RPMI7951 (cell line): ENCODE measurements around the gene AKR1E2. TPM values are rescaled to one million over a fixed set of nuclear protein-coding genes. Genes with fewer than 3 reads are reported as not detected.

ENCODE experiments used
- DNase-seq: peaks from one replicate; pipeline ENCODE4 v3.0.0-alpha.2; 2012; ENCODE audit warnings: low read depth
- total RNA-seq: library from RNA; depleted of rRNA; stranded (reverse); fragments of >200 nt; shearing (Covaris generic); gene quantifications from 2 replicates; pipeline ENCODE4 v1.2.3, GENCODE V29; 2014

AKR1E2 gene
- total RNA-seq, 1 experiment from 2014 or later: 21.1 TPM

- peak; percentile 15 for DNase-seq
Measured at GRCh38 chr10:4813496-4813895, 12.5 kb upstream of the AKR1E2 start.

DNA sequence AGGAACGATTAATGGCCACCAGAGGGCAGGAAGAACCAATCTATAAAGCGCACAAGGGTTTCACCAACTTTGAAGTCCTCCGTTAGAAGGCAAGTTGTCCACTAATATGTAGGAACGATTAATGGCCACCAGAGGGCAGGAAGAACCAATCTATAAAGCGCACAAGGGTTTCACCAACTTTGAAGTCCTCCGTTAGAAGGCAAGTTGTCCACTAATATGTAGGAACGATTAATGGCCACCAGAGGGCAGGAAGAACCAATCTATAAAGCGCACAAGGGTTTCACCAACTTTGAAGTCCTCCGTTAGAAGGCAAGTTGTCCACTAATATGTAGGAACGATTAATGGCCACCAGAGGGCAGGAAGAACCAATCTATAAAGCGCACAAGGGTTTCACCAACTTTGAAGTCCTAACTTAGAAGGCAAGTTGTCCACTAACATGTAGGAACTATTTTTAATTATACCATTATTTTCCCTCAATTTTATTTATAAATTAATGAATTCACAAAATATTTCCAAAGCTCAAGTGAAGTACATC lies 10.3 kb upstream of the AKR1E2 start:
- peak; percentile 34 for DNase-seq

GRCh38 chr10:4816966-4817365 lies 9.0 kb upstream of the AKR1E2 start:
- no peak for DNase-seq

DNA sequence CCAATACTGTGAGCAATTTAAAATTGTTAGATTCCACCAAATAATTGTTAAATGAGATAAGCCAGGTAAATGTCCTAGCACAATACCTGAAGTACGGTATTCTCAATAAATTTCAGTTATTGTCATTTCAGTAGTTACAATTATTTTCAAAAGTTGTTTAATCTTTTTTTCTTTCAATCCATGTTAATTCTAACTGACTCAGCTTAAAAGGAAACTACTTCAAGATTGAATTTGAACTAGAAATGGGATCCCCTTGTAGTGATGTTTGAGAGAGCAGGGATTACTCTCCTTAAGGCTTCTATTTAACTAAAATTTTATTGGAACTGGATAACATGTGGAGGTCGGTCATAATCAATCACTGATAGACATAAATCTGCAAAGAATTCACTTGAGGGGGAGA lies 6.9 kb upstream of the AKR1E2 start:
- DNase-seq: no peak

- no peak for DNase-seq
Measured at GRCh38 chr10:4819707-4820106, 6.3 kb upstream of the AKR1E2 start.

DNA sequence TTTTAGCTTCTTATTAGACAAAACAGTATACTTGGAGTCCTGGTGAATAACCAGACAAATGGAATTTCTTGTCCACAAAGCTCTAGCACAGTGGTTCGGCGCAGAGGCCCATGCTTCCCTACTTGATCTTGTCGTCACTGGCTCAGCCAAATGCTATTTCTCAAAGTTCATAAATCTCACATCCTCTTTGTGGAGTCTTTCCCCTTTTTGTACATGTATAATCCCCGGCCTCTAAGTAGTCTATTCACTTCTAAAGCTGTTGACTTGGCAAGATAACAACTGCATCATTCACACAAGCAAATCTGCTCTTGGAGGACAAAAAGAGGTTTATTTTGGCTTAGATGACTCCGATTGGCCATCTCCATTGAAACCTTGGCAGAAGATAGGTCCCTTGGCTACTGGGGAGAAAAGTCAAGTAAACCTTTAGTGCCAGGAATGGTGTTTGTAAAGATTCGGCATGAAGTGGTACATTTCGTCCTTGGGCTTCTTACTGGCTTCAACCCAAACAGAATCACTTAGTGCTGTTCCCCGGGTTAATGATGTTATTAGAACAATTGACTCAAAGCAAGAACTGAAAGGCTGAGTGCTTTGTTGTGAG lies 5.1 kb upstream of the AKR1E2 start:
- peak; percentile 36 for DNase-seq

DNA sequence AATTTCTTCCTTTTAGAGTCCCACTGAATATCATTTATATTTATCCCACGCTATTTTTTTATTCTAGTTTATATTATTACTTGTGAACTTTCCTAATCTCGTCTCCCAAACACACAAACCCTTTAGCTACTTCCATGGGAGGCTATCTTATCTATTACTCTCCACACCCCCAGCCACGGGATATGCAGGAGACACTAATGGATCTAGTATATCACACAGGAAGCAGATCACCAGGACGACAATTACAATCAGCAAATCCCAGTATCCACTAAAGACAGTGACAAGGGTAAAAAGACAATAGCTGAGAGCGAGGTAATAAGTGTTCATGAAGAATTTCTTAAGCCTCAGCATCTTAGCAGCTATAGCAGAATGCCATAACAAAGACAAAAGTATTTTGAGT lies 3.8 kb upstream of the AKR1E2 start:
- no peak for DNase-seq

- DNase-seq: no peak
Measured at GRCh38 chr10:4824791-4825310, 1.2 kb upstream of the AKR1E2 start.

DNA sequence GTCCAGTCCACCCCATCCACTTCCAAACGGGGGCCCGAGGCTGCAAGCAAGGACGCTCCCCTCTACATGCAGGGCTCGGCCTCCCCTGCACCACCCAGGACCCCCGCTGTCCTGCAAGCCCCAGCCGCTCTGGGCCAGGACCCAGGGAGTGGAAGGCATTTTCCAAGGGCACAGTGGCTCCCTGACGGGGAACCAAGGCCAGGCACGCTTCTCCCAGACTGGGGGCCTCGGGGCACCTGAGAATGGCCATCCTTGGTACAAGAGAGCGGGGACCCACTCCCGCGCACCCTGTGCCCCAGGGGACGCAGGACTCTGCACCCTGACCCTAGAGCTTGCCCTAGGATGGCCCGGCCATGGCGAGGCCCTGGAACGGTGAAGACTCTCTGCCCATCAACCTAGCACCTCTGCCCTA lies 545 bp upstream of the AKR1E2 start:
- DNase-seq: no peak

- DNase-seq: no peak
Measured at GRCh38 chr10:4826792-4827324, 851 bp downstream of the AKR1E2 start.

DNA sequence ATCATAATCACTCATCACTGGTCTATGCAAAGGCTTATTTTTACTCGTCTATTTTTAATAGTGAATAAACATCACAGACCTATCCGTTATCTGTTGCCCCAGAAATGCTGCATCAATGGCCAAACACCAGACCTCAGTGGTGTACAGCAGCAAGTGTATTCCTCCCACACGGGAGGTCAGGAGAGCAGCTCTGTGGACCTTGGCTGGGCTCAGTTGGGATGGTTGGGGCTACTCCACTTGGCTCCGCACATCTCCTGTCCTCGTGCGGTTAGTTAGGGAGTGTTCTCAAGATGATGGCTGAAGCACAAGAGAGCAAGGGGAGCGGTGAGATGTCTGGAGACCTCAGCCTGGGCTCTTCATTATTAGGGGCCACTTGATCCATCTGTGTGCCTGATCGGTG lies 2.0 kb downstream of the AKR1E2 start:
- DNase-seq: no peak

DNA sequence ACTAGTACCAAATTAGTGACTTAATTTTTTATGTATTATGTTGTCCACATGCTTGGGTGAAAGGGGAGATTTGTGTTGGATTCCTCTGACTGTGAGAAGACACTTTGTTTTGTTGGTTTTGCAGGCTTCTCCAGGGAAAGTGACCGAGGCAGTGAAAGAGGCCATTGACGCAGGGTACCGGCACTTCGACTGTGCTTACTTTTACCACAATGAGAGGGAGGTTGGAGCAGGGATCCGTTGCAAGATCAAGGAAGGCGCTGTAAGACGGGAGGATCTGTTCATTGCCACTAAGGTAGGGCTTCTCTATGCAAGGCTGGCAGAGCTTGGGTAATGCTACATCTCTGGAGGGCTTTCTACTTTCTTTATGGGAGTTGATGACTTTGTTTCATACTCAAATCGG lies 4.5 kb downstream of the AKR1E2 start:
- DNase-seq: no peak

DNA sequence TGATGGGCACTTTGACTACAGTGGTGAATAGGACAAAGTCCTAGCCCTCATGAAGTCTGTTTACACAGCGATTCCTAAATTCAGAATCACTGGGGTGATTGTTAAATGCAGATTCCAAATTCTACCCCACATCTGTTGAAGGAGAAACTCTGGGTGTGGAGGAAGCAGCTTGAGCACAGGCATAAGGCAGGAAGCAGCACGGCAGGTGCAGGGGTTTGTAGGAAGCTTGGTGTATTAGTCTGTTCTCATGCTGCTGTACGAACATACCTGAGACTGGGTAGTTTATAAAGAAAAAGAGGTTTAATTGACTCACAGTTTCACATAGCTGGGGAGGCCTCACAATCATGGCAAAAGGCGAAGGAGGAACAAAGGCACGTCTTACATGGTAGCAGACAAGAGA lies 5.1 kb downstream of the AKR1E2 start:
- no peak for DNase-seq

- no peak for DNase-seq
Measured at GRCh38 chr10:4833286-4833685, 7.3 kb downstream of the AKR1E2 start.

GRCh38 chr10:4834898-4835405 lies 8.9 kb downstream of the AKR1E2 start:
- DNase-seq: no peak

GRCh38 chr10:4835494-4835918 lies 9.5 kb downstream of the AKR1E2 start:
- no peak for DNase-seq

DNA sequence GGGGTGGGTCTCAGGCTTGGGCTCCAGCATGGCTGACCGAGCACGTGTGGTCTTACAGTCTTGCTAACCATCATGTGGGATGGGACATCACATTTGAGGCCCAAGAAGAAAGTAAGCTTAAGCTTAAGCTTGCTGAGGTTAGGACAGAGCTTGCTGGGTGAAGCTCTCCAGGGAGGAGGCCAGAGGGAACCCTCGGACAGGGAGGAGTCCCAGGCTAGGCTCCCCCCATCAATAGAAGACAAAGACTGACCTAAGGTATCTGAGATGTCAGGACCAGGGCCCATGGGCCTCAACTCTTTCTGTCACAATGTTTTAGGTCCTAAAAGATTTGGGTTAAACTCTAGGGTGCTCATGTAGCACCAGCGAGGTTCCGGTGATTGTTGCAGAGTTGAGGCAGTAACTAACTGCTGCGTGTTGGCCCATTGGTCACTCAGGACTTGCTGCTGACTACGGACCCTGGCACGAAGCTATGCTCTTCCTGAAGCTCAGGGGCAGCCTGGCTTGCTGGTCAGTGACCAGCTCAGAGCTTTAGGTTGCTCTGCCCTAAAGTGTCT lies 10.5 kb downstream of the AKR1E2 start:
- no peak for DNase-seq

DNA sequence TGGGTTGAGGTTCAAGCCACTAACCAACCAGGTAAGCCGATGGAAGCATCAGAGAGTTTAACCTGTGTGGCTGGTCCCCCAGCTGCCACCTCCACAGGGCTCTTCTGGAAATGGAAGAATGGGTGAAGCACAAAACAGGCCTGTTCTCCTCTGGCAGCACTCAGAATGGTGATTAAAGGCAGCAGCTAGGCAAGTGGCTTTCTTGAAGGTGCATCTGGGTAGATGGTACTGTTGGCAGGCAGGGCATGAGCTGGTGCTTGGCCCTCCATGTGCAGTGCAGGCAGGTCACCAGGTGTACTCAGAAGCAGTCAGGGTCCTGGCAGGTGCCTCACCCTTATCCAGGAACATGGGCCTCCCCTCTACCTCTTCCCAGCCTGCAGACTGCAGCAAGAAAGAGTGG lies 11.5 kb downstream of the AKR1E2 start:
- no peak for DNase-seq

DNA sequence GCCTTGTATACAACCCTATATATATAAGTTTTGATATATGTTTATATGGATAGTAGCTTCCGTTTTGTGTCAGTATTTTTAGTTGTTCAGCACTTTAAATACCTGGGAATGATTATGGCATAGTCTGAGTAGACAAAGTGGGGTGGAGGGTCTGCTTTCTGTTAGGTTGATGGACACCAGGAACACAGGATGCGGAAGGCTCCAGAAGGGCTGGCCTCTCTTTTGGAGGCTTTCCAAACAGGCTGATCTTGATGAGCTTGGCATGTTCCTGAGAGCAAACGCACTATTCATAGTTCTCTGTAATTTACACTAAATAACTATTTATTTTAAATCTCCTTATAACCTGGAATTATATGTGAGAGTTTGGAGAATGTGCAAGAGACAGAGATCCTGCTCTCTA lies 12.7 kb downstream of the AKR1E2 start:
- DNase-seq: no peak

DNA sequence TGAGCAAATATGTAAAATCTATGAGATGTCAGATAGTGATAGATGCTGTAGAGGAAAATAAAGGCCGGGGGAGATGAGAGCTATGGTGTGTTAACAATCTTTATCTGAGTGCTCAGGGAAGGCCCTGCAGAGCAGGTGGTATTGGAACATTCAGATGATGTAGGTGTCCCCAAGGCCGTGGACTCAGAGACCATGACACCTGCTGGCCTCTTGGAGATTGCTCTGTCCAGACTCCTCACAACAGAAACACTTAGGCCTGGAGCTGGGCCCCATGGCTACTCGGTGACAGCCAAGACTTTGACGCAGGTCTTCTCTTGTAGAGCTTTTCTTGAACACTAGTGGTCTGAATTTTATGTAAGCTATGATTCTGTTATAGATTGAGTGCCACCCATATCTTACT lies 13.3 kb downstream of the AKR1E2 start:
- no peak for DNase-seq

DNA sequence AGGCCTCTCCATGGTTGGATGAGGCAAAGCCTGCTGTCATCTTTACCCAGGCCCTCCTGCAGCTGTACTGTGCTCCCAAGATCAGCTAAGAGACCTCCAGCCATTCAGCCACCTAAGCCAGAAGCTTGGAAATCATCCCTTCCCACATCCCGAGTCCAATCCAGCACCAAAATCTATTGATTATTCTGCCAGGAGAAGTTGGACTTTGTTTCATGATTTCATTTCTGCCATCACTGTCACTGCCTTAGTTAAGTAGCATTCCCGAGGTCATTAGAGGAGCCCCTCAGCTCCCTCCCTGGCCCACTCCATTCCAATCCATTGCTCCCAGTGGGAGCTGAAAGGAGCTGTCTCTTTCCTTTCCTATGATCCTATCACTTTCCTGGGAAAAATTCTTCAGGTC lies 14.1 kb downstream of the AKR1E2 start:
- DNase-seq: no peak

GRCh38 chr10:4843525-4844180 lies 17.6 kb downstream of the AKR1E2 start:
- DNase-seq: no peak

- no peak for DNase-seq
Measured at GRCh38 chr10:4844864-4845263, 18.9 kb downstream of the AKR1E2 start.
